AG09319 (cell line): ENCODE data around the gene RALGPS1.

ENCODE experiments used
- DNase-seq: peaks from one replicate; pipeline ENCODE4 v3.0.0-alpha.2; 2010; ENCODE audit warnings: low read depth; ENCODE audit errors: extremely low read depth
- CTCF ChIP-seq: IDR thresholded peaks from 2 replicates; pipeline ENCODE4 v1.5.1; 2011; ENCODE audit warnings: low read depth, mild to moderate bottlenecking, inconsistent platforms, low read length, moderate library complexity

The RALGPS1 gene

GRCh38 chr9:126927419-126927818 is 12.8 kb downstream of the RALGPS1 start:
- no peak for DNase-seq

GRCh38 chr9:126932871-126933321 is 18.3 kb downstream of the RALGPS1 start:
- no peak for DNase-seq
- TF ChIP-seq CTCF = no peak

More at GRCh38 chr9:126927419-126927818, 12.8 kb downstream of the RALGPS1 start:
- TF ChIP-seq CTCF = no peak

- no peak for TF ChIP-seq CTCF
- DNase-seq = no peak
Measured at GRCh38 chr9:126933334-126933980, 18.9 kb downstream of the RALGPS1 start.

- no peak for TF ChIP-seq CTCF
- no peak for DNase-seq
Measured at GRCh38 chr9:126934441-126934840, 19.9 kb downstream of the RALGPS1 start.

GRCh38 chr9:126935630-126936029 is 21.0 kb downstream of the RALGPS1 start:
- no peak for DNase-seq
- TF ChIP-seq CTCF = no peak

- DNase-seq = no peak
- no peak for TF ChIP-seq CTCF
Measured at GRCh38 chr9:126937444-126937843, 22.9 kb downstream of the RALGPS1 start.

- no peak for TF ChIP-seq CTCF
- DNase-seq = no peak
Measured at GRCh38 chr9:126938327-126938726, 23.7 kb downstream of the RALGPS1 start.
